Stimulated activated CD4-positive, alpha-beta T cell treated with anti-CD3 and anti-CD28 coated beads, Interleukin-15, amount 100 ng/mL, for 48 hours (primary cell): ENCODE results near the gene RND3.

Experiments
- DNase-seq, 2 donors: peaks; one replicate each; pipeline ENCODE4 v3.0.0-alpha.2; 2020; ENCODE audit warnings: low read depth in 2 of 2

Gene RND3

GRCh38 chr2:150487537-150488429, at the start of gene RND3:
Gene RND3, minus strand, starts transcription at chr2:150487667. Its CDS starts 250 bp downstream, at chr2:150487417.
- DNase-seq = peak; percentile 38 to 41

GRCh38 chr2:150535176-150535575, 47.7 kb upstream of the RND3 start:
- DNase-seq = no peak

GRCh38 chr2:150532879-150533278, 45.4 kb upstream of the RND3 start:
- DNase-seq = no peak

- DNase-seq = no peak
These were observed 44.6 kb upstream of the RND3 start for GRCh38 chr2:150532020-150532419.

GRCh38 chr2:150531591-150531990, 44.1 kb upstream of the RND3 start:
- DNase-seq = no peak

GRCh38 chr2:150530168-150530567, 42.7 kb upstream of the RND3 start:
- DNase-seq = no peak

GRCh38 chr2:150528861-150529801, 41.7 kb upstream of the RND3 start:
- DNase-seq = no peak

- no peak for DNase-seq
These were observed 39.4 kb upstream of the RND3 start for GRCh38 chr2:150526827-150527226.

- DNase-seq = no peak
These were observed 38.5 kb upstream of the RND3 start for GRCh38 chr2:150526006-150526405.

GRCh38 chr2:150522269-150522668, 34.8 kb upstream of the RND3 start:
- no peak for DNase-seq

GRCh38 chr2:150520887-150521664, 33.6 kb upstream of the RND3 start:
- no peak for DNase-seq

GRCh38 chr2:150520033-150520432, 32.6 kb upstream of the RND3 start:
- no peak for DNase-seq

- no peak for DNase-seq
These were observed 30.6 kb upstream of the RND3 start for GRCh38 chr2:150517951-150518680.

GRCh38 chr2:150513647-150514046, 26.2 kb upstream of the RND3 start:
- no peak for DNase-seq

GRCh38 chr2:150508497-150509137, 21.1 kb upstream of the RND3 start:
- DNase-seq = no peak

- no peak for DNase-seq
These were observed 19.6 kb upstream of the RND3 start for GRCh38 chr2:150507071-150507470.

GRCh38 chr2:150505178-150505577, 17.7 kb upstream of the RND3 start:
- no peak for DNase-seq

- no peak for DNase-seq
These were observed 8.6 kb upstream of the RND3 start for GRCh38 chr2:150495993-150496627.

- no peak for DNase-seq
These were observed 7.5 kb upstream of the RND3 start for GRCh38 chr2:150495001-150495400.
